B cell (primary cell): ENCODE measurements around the gene LRFN5. TPM values are rescaled to one million over a fixed set of nuclear protein-coding genes. Genes with fewer than 3 reads are reported as not detected.

Experiments
- ATAC-seq: fragments of 200-7000 bp; cut with Tn5 transposase; one replicate; pipeline ENCODE4 v1.10.0; 2021; ENCODE audit warnings: low read depth, mild to moderate bottlenecking, moderate number of reproducible peaks, moderate library complexity
- CTCF ChIA-PET: fragments of 350-600 bp; sonication (Branson Sonifier 250); formaldehyde crosslinking; loops from one replicate; lab custom pipeline; 2021; ENCODE audit warnings: antibody characterized with exemption, inconsistent platforms; lab: Charles Lee
- POLR2A ChIA-PET: fragments of 350-600 bp; sonication (Branson Sonifier 250); formaldehyde crosslinking; loops from one replicate; lab custom pipeline; 2021; ENCODE audit warnings: antibody characterized with exemption; lab: Charles Lee
- DNase-seq: peaks from one replicate; pipeline ENCODE4 v3.0.0; 2013
- H2AFZ ChIP-seq: 2 replicates; pipeline ENCODE4 v1.6.1; 2012; ENCODE audit warnings: mild to moderate bottlenecking, low read depth, low read length; ENCODE audit not compliant: insufficient read depth, poor library complexity, severe bottlenecking
- H3K27ac ChIP-seq, 2 donors: 1 replicate in 1 of 2; 2 replicates in 1 of 2; pipeline ENCODE4 v1.5.1; 2012 to 2013; ENCODE audit warnings: low read length in 2 of 2, mild to moderate bottlenecking in 2 of 2, moderate library complexity in 1 of 2
- H3K27me3 ChIP-seq, 4 experiments: fragments of 200-600 bp in 1 of 4; sonication (generic) in 1 of 4; replicated peaks in 1 of 4; 1 replicate in 2 of 4; 2 replicates in 2 of 4; pipeline versions ENCODE4 v1.6.1 to v1.7.0; 2013 to 2016; ENCODE audit warnings: low read length in 3 of 4, mild to moderate bottlenecking in 2 of 4, mixed read lengths in 1 of 4, moderate library complexity in 1 of 4; ENCODE audit not compliant: insufficient read depth in 4 of 4, control insufficient read depth in 3 of 4; ENCODE audit errors: control extremely low read depth in 1 of 4
- H3K36me3 ChIP-seq, 2 experiments: replicated peaks in 1 of 2; 1 replicate in 1 of 2; 2 replicates in 1 of 2; pipeline versions ENCODE4 v1.6.1 to v1.7.1; 2013; ENCODE audit warnings: low read length in 1 of 2; ENCODE audit not compliant: insufficient read depth in 2 of 2, control insufficient read depth in 1 of 2; ENCODE audit errors: control extremely low read depth in 1 of 2, extremely low read depth in 1 of 2
- H3K4me1 ChIP-seq, 2 donors: fragments of 200-600 bp in 1 of 2; sonication (generic) in 1 of 2; 1 replicate in 1 of 2; 2 replicates in 1 of 2; pipeline versions ENCODE4 v1.5.1 to v1.6.1; 2013 to 2017; ENCODE audit warnings: low read length in 2 of 2; ENCODE audit not compliant: control insufficient read depth in 2 of 2, insufficient read depth in 2 of 2
- H3K4me2 ChIP-seq: replicated peaks from 2 replicates; pipeline ENCODE3; 2012; ENCODE audit warnings: mild to moderate bottlenecking, low read depth, low read length; ENCODE audit not compliant: poor library complexity, severe bottlenecking
- H3K4me3 ChIP-seq, 5 experiments: fragments of 200-600 bp in 1 of 5; sonication (generic) in 1 of 5; 1 replicate in 3 of 5; 2 replicates in 2 of 5; pipeline versions ENCODE4 v1.5.1 to v1.7.0; 2011 to 2016; ENCODE audit warnings: low read length in 4 of 5, mild to moderate bottlenecking in 4 of 5, low read depth in 2 of 5, control low read depth in 1 of 5, moderate library complexity in 1 of 5; ENCODE audit not compliant: insufficient read depth in 1 of 5; ENCODE audit errors: control extremely low read depth in 1 of 5, extremely low read depth in 1 of 5
- H3K79me2 ChIP-seq: fragments of 200-600 bp; sonication (generic); one replicate; pipeline ENCODE4 v1.6.0; 2016; ENCODE audit warnings: low read length; ENCODE audit not compliant: control insufficient read depth, insufficient read depth
- H3K9ac ChIP-seq: fragments of 200-600 bp; sonication (generic); 2 replicates; pipeline ENCODE4 v1.6.1; 2017; ENCODE audit warnings: mild to moderate bottlenecking, low read length, moderate library complexity
- H3K9me3 ChIP-seq, 3 donors: one replicate each; pipeline versions ENCODE4 v1.6.1 to v1.7.1; 2013; ENCODE audit warnings: low read length in 2 of 3; ENCODE audit not compliant: control insufficient read depth in 2 of 3, insufficient read depth in 1 of 3; ENCODE audit errors: control extremely low read depth in 1 of 3
- H4K20me1 ChIP-seq: 2 replicates; pipeline ENCODE4 v1.6.0; 2012; ENCODE audit warnings: mild to moderate bottlenecking, low read length; ENCODE audit not compliant: insufficient read depth, control insufficient read depth, poor library complexity, severe bottlenecking
- H3K27ac Mint-ChIP-seq: one replicate; pipeline ENCODE4 v1.8.0; 2021; ENCODE audit warnings: mixed read lengths
- H3K27me3 Mint-ChIP-seq: one replicate; pipeline ENCODE4 v1.8.0; 2021; ENCODE audit warnings: mixed read lengths
- H3K4me1 Mint-ChIP-seq: one replicate; pipeline ENCODE4 v1.8.0; 2021; ENCODE audit warnings: mixed read lengths
- H3K4me3 Mint-ChIP-seq: one replicate; pipeline ENCODE4 v1.8.0; 2021; ENCODE audit warnings: mixed read lengths
- H3K9me3 Mint-ChIP-seq: one replicate; pipeline ENCODE4 v1.8.0; 2022; ENCODE audit warnings: mixed read lengths; ENCODE audit not compliant: insufficient read depth
- CTCF ChIP-seq: fragments of 200-600 bp; IDR thresholded peaks from one replicate; pipeline ENCODE4 v1.8.0; 2022; ENCODE audit warnings: antibody characterized with exemption, mild to moderate bottlenecking
- EZH2 ChIP-seq: IDR thresholded peaks from 2 replicates; pipeline ENCODE4 v1.6.1; 2012; ENCODE audit warnings: borderline replicate concordance, low read depth, mild to moderate bottlenecking, moderate library complexity, low read length; ENCODE audit not compliant: insufficient read depth, poor library complexity, severe bottlenecking
- WGBS: methylation state at CpG from one replicate; pipeline ENCODE4 v1.1.5; 2013; ENCODE audit warnings: missing lambda C conversion rate; ENCODE audit not compliant: insufficient coverage; 5-methylcytosine and 5-hydroxymethylcytosine counted together
- intact Hi-C: fragments of 100-400 bp; cut with micrococcal nuclease; formaldehyde crosslinking; loops from one replicate; pipeline ENCODE4 v1.10.0; 2022
- polyA plus RNA-seq: library from polyadenylated mRNA; depleted of rRNA; stranded (reverse); fragments of >200 nt; gene quantifications from 2 replicates; pipeline ENCODE4 v1.2.3, GENCODE V29; 2012
- total RNA-seq, 2 donors: library from RNA; stranded (reverse); fragments of 120-200 nt in 1 of 2; gene quantifications; 1 replicate in 1 of 2; 2 replicates in 1 of 2; pipeline versions ENCODE4 v1.2.3 to v1.2.4, GENCODE V29; 2013 to 2022

The LRFN5 gene
- total and polyA plus RNA-seq, 2 donors (not counting 1 experiment from before 2014, with no cell fraction given): 0.30 TPM; not detected in 1

DNA sequence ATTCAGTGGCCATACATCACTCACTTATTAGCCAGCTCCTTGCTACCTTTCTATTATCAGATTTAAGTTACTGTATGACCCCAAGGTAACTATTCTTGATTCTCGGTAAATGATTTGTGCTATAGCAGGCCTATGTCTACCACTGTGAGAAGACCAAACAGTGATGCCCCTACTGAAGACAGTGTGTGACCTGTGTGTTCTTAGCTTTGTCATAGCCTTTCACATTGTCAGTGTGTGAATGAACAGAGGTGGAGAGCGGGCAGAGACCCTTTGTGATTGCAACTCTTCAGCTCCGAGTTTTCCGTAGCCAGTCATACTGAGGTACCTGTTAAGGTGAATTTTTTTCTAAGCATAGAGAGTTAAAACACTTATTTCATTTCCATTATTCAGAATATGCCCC, 294.0 kb downstream of the LRFN5 start:
- Histone ChIP-seq H3K4me3 (no peak overlapping the region), H2AFZ (no peak overlapping the region), H3K9me3 (no peaks in the 10 kb centered on the region), H3K79me2 (no peaks in the 10 kb centered on the region), H3K9ac (no peak overlapping the region), H3K27ac (no peak overlapping the region), H3K4me1 (no peaks in the 10 kb centered on the region), H3K27me3 (no peaks in the 10 kb centered on the region), H3K36me3 (no peaks in the 10 kb centered on the region), H4K20me1 (no peaks in the 10 kb centered on the region), H3K4me2 (no peak overlapping the region)
- H3K4me1 Mint-ChIP-seq: no peaks in the 10 kb centered on the region
- ChIA-PET POLR2A (no interaction called here), CTCF (no interaction called here)
- ATAC-seq (no peak), DNase-seq (no peak)
- no peak for TF ChIP-seq CTCF
- TF ChIP-seq EZH2: no peak
- no peaks in the 10 kb centered on the region for H3K27me3 Mint-ChIP-seq
- WGBS: no CpG with 5 or more reads among the region's 4 CpGs
- no peak overlapping the region for H3K4me3 Mint-ChIP-seq
- H3K27ac Mint-ChIP-seq: no peak overlapping the region
- H3K9me3 Mint-ChIP-seq: no peaks in the 10 kb centered on the region
- intact Hi-C loops: no loop called here

- no CpG with 5 or more reads among the region's 3 CpGs for WGBS
- POLR2A ChIA-PET: no interaction called here
- no peaks in the 10 kb centered on the region for H3K27me3 Mint-ChIP-seq
Measured at GRCh38 chr14:41901089-41901488, 294.4 kb downstream of the LRFN5 start.

More at GRCh38 chr14:41901089-41901488, 294.4 kb downstream of the LRFN5 start:
- H2AFZ ChIP-seq: no peak overlapping the region
- H3K27ac Mint-ChIP-seq: no peak overlapping the region
- H3K9me3 ChIP-seq: no peaks in the 10 kb centered on the region
- no peaks in the 10 kb centered on the region for H3K79me2 ChIP-seq
- H3K4me3 Mint-ChIP-seq: no peak overlapping the region
- H3K4me3 ChIP-seq: no peak overlapping the region
- H3K4me1 ChIP-seq: no peaks in the 10 kb centered on the region
- CTCF ChIA-PET: no interaction called here
- H3K27me3 ChIP-seq: no peaks in the 10 kb centered on the region
- ATAC-seq: no peak
- no peak for TF ChIP-seq EZH2
- no peak for TF ChIP-seq CTCF
- no peak for DNase-seq
- intact Hi-C loops: no loop called here
- H3K9ac ChIP-seq: no peak overlapping the region
- no peak overlapping the region for H3K27ac ChIP-seq
- H3K36me3 ChIP-seq: no peaks in the 10 kb centered on the region
- H3K4me1 Mint-ChIP-seq: no peaks in the 10 kb centered on the region
- peaks cover 3% of the 10 kb centered on the region for H3K9me3 Mint-ChIP-seq
- no peak overlapping the region for H3K4me2 ChIP-seq
- H4K20me1 ChIP-seq: no peaks in the 10 kb centered on the region
